ENCODE results near the gene CCL28. TPM values are rescaled to one million over a fixed set of nuclear protein-coding genes. Genes with fewer than 3 reads are reported as not detected.
"Not testable (repeated sequence)": the region's sequence is repeated elsewhere in the genome, so short reads cannot be mapped to it uniquely, and the experiment has no call there.

CCL28 gene
- total and polyA plus RNA-seq, 10 of the 15 experiments (the other 5 are each of a cell fraction or from before 2014, with no cell fraction given): 1.5 to 7.5 (median 4.4) TPM

DNA sequence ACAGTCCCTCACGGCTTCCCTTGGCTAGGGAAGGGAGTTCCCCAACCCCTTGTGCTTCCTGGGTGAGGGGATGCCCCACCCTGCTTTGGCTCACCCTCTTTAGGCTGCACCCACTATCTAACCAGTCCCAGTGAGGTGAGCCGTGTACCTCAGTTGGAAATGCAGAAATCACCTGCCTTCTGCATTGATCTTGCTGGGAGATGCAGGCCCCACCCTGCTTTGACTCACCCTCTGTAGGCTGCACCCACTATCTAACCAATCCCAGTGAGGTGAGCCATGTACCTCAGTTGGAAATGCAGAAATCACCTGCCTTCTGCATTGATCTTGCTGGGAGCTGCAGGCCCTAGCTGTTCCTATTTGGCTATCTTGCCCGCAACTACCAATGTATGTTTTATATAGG, 44.7 kb downstream of the CCL28 start:
- in situ Hi-C loops (cut with MboI): no loop called here
- H3K4me2 ChIP-seq (ENCODE audit: control insufficient read depth, insufficient read depth): no peak overlapping the region
- BruUV-seq (replicated peaks): no TSS peak

GRCh38 chr5:43366680-43367246, 45.4 kb downstream of the CCL28 start:
- SMC1A ChIA-PET (ENCODE audit: uncharacterized antibody, unreplicated experiment); H2AFZ ChIP-seq (ENCODE audit: control insufficient read depth, low read depth, low read length); intact Hi-C loops (cut with micrococcal nuclease; ENCODE audit: unreplicated experiment); H3K9me3 ChIP-seq (replicated peaks; ENCODE audit: control insufficient read depth, insufficient read depth, low read length); H3K27me3 ChIP-seq (replicated peaks in 1 of 2; ENCODE audit: control insufficient read depth in 2 of 2, insufficient read depth in 2 of 2, low read length in 1 of 2); FAIRE-seq; H3K4me3 ChIP-seq; H4K20me1 ChIP-seq (ENCODE audit: control insufficient read depth, insufficient read depth); BruUV-seq (replicated peaks); H3K4me2 ChIP-seq (ENCODE audit: control insufficient read depth, insufficient read depth); POLR2A ChIA-PET; H3K36me3 ChIP-seq (ENCODE audit: control insufficient read depth in 2 of 2, insufficient read depth in 2 of 2, low read length in 1 of 2); H3K9ac ChIP-seq (ENCODE audit: control insufficient read depth, insufficient read depth, low read length); DNase-seq (ENCODE audit: low read depth, low spot score); ATAC-seq; H3K4me1 ChIP-seq (ENCODE audit: control insufficient read depth, insufficient read depth, low read length); H3K27ac ChIP-seq (ENCODE audit: control insufficient read depth, insufficient read depth); H3K79me2 ChIP-seq (ENCODE audit: control insufficient read depth, insufficient read depth, low read length); in situ Hi-C loops (cut with MboI): not testable (repeated sequence)
- WGBS (ENCODE audit: insufficient coverage, insufficient replicate concordance, low lambda C conversion rate, missing lambda C conversion rate): 56% methylated on average over 4 of the region's 4 CpGs
- RAD21 ChIA-PET (ENCODE audit: unreplicated experiment): interaction anchor here (1.8 kb wide), 1 partner anchor 22 kb away, joined by 4 read pairs; no protein-coding TSS in a partner anchor
- CTCF ChIA-PET: interaction anchor here (1.0 kb wide), 1 partner anchor 23 kb away, joined by 3 read pairs; no protein-coding TSS in a partner anchor

More for the DNA sequence above, 44.7 kb downstream of the CCL28 start:
- WGBS (ENCODE audit: insufficient coverage, insufficient replicate concordance, low lambda C conversion rate, missing lambda C conversion rate): 47% methylated on average over 3 of the region's 3 CpGs
- ChIA-PET POLR2A (no interaction called here), CTCF (no interaction called here), RAD21 (ENCODE audit: unreplicated experiment) (no interaction called here), SMC1A (ENCODE audit: uncharacterized antibody, unreplicated experiment) (no interaction called here)
- no peaks in the 10 kb centered on the region for H3K36me3 ChIP-seq (ENCODE audit: control insufficient read depth in 2 of 2, insufficient read depth in 2 of 2, low read length in 1 of 2)
- H4K20me1 ChIP-seq (ENCODE audit: control insufficient read depth, insufficient read depth): no peaks in the 10 kb centered on the region
- TF ChIP-seq CBX5 (IDR thresholded peaks at IDR 0.05; ENCODE audit: low read depth): no peak
- no peak for TF ChIP-seq HDAC2 (IDR thresholded peaks at IDR 0.05)
- no peak for TF ChIP-seq IKZF1 (conservative IDR thresholded peaks at IDR 0.05)
- no peak for TF ChIP-seq RUNX3 (IDR thresholded peaks at IDR 0.05; ENCODE audit: low read length)
- TF ChIP-seq MTA3 (IDR thresholded peaks at IDR 0.05; ENCODE audit: borderline replicate concordance, low read length): no peak
- no peak for TF ChIP-seq E4F1 (IDR thresholded peaks at IDR 0.05; ENCODE audit: borderline replicate concordance, partially characterized antibody)
- no peak for TF ChIP-seq DPF2 (IDR thresholded peaks at IDR 0.05)
- no peak overlapping the region for H3K27ac ChIP-seq (ENCODE audit: control insufficient read depth, insufficient read depth)
- ATAC-seq (no peak), DNase-seq (ENCODE audit: low read depth, low spot score) (no peak), FAIRE-seq (no peak)
- no peaks in the 10 kb centered on the region for H3K4me1 ChIP-seq (ENCODE audit: control insufficient read depth, insufficient read depth, low read length)
- intact Hi-C loops (cut with micrococcal nuclease; ENCODE audit: unreplicated experiment): no loop called here
- no peak overlapping the region for H3K9ac ChIP-seq (ENCODE audit: control insufficient read depth, insufficient read depth, low read length)
- no peaks in the 10 kb centered on the region for H3K27me3 ChIP-seq (replicated peaks in 1 of 2; ENCODE audit: control insufficient read depth in 2 of 2, insufficient read depth in 2 of 2, low read length in 1 of 2)
- no peaks in the 10 kb centered on the region for H3K9me3 ChIP-seq (replicated peaks; ENCODE audit: control insufficient read depth, insufficient read depth, low read length)
- H3K79me2 ChIP-seq (ENCODE audit: control insufficient read depth, insufficient read depth, low read length): no peaks in the 10 kb centered on the region
- no peak overlapping the region for H2AFZ ChIP-seq (ENCODE audit: control insufficient read depth, low read depth, low read length)
- H3K4me3 ChIP-seq: no peak overlapping the region

- WGBS (ENCODE audit: insufficient coverage, insufficient replicate concordance, low lambda C conversion rate, missing lambda C conversion rate): 33% methylated on average over 2 of the region's 2 CpGs
- ATAC-seq; BruUV-seq (replicated peaks); in situ Hi-C loops (cut with MboI); FAIRE-seq; H3K27me3 ChIP-seq (replicated peaks in 1 of 2; ENCODE audit: control insufficient read depth in 2 of 2, insufficient read depth in 2 of 2, low read length in 1 of 2); H3K9me3 ChIP-seq (replicated peaks; ENCODE audit: control insufficient read depth, insufficient read depth, low read length); H2AFZ ChIP-seq (ENCODE audit: control insufficient read depth, low read depth, low read length); H3K4me1 ChIP-seq (ENCODE audit: control insufficient read depth, insufficient read depth, low read length); H3K36me3 ChIP-seq (ENCODE audit: control insufficient read depth in 2 of 2, insufficient read depth in 2 of 2, low read length in 1 of 2); H3K27ac ChIP-seq (ENCODE audit: control insufficient read depth, insufficient read depth); H3K79me2 ChIP-seq (ENCODE audit: control insufficient read depth, insufficient read depth, low read length); SMC1A ChIA-PET (ENCODE audit: uncharacterized antibody, unreplicated experiment); DNase-seq (ENCODE audit: low read depth, low spot score); H3K4me2 ChIP-seq (ENCODE audit: control insufficient read depth, insufficient read depth); intact Hi-C loops (cut with micrococcal nuclease; ENCODE audit: unreplicated experiment); H4K20me1 ChIP-seq (ENCODE audit: control insufficient read depth, insufficient read depth); H3K4me3 ChIP-seq; H3K9ac ChIP-seq (ENCODE audit: control insufficient read depth, insufficient read depth, low read length): not testable (repeated sequence)
- RAD21 ChIA-PET (ENCODE audit: unreplicated experiment): interaction anchor here (1.8 kb wide), 1 partner anchor 24 kb away, joined by 4 read pairs; no protein-coding TSS in a partner anchor
- CTCF ChIA-PET: interaction anchor here (0.6 kb wide), 1 partner anchor 113 kb away, joined by 4 read pairs; no protein-coding TSS in a partner anchor
- POLR2A ChIA-PET: interaction anchor here (0.7 kb wide), 1 partner anchor 27 kb away, joined by 3 read pairs; no protein-coding TSS in a partner anchor
Observed at GRCh38 chr5:43365155-43365554, 47.0 kb downstream of the CCL28 start.
